Measurements from ENCODE around the gene REXO4. TPM values are rescaled to one million over a fixed set of nuclear protein-coding genes. Genes with fewer than 3 reads are reported as not detected.
"Not testable (repeated sequence)": the region's sequence is repeated elsewhere in the genome, so short reads cannot be mapped to it uniquely, and the experiment has no call there.

The REXO4 gene
- total RNA-seq, 4 donors from 2014 or later = 15.6 to 37.1 (median 19.4) TPM

DNA sequence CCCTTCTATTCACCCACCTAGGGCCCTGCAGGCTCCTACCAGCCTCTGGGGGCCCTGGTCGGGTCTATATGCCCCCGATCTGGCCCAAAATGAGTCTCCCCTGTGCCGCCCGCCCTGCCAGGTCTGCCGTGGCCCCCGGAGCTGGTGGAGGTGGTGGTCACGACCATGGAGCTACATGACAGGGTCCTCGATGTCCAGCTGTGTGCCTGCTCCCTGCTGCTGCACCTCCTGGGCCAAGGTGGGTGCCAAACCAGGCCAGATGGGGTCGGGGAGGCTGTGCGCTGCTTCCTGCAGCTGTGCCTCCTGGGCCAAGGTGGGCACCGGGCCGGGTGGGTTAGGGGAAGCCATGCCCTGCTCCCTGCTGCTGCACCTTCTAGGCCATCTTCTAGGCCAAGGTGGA, 17.5 kb downstream of the REXO4 start:
- Histone ChIP-seq H3K27ac (no peak overlapping the region), H3K27me3 (no peaks in the 10 kb centered on the region)
- no peak for DNase-seq

DNA sequence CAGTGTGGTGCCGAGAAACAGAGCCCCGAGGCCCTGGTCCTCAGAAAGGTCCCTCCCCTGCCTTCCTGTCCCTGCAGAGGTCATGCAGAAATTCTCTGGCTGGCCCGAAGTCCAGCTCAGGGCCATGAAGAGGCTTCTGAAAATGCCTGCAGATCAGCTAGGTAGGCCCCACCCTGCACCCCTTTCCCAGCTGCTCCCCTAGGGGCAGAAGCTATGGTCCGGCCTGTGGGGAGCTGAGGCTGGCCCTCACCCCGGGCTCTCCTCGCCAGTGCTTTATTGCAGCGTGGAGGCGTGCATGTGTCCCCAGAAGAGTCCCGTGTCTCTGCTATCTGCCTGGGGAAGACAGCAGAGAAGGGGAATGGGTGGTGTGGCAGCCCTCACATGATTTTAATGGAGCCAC, 19.9 kb downstream of the REXO4 start:
- Histone ChIP-seq H3K36me3 (peaks cover 0 to 4% (median 0%) of the 10 kb centered on the region in 3 donors), H3K4me1 (no peaks in the 10 kb centered on the region), H3K27me3 (no peaks in the 10 kb centered on the region), H3K27ac (no peak overlapping the region), H3K9me3 (no peaks in the 10 kb centered on the region), H3K4me3 (no peak overlapping the region)
- no peak for TF ChIP-seq CTCF (IDR thresholded peaks at IDR 0.05)
- no peak for TF ChIP-seq POLR2A (IDR thresholded peaks at IDR 0.05)
- no peak for DNase-seq

More for the DNA sequence above, 17.5 kb downstream of the REXO4 start:
- Histone ChIP-seq H3K4me1 (no peaks in the 10 kb centered on the region), H3K4me3 (no peak overlapping the region), H3K36me3 (peaks cover 0 to 14% (median 0%) of the 10 kb centered on the region in 3 donors), H3K9me3 (no peaks in the 10 kb centered on the region)
- no peak for TF ChIP-seq CTCF (IDR thresholded peaks at IDR 0.05)
- TF ChIP-seq POLR2A (IDR thresholded peaks at IDR 0.05) = no peak

- H3K27ac ChIP-seq = no peak overlapping the region
- TF ChIP-seq CTCF (IDR thresholded peaks at IDR 0.05) (no peak), POLR2A (IDR thresholded peaks at IDR 0.05) (no peak)
- H3K4me3 ChIP-seq = no peak overlapping the region
- no peaks in the 10 kb centered on the region for H3K4me1 ChIP-seq
- no peaks in the 10 kb centered on the region for H3K27me3 ChIP-seq
- no peak for DNase-seq
- H3K9me3 ChIP-seq = no peaks in the 10 kb centered on the region
- peaks cover 0 to 4% (median 0%) of the 10 kb centered on the region in 3 donors for H3K36me3 ChIP-seq
These were observed 20.4 kb downstream of the REXO4 start for GRCh38 chr9:133397370-133397769.

GRCh38 chr9:133396952-133397351, 20.9 kb downstream of the REXO4 start:
- no peaks in the 10 kb centered on the region for H3K4me1 ChIP-seq
- no peaks in the 10 kb centered on the region for H3K9me3 ChIP-seq
- H3K27me3 ChIP-seq = no peaks in the 10 kb centered on the region
- no peak overlapping the region for H3K27ac ChIP-seq
- TF ChIP-seq CTCF (IDR thresholded peaks at IDR 0.05) (peak in 1 of 6 experiments; percentile 16), POLR2A (IDR thresholded peaks at IDR 0.05) (no peak)
- DNase-seq = no peak
- peaks cover 0 to under 1% (median 0%) of the 10 kb centered on the region in 3 donors for H3K36me3 ChIP-seq
- no peak overlapping the region for H3K4me3 ChIP-seq

- DNase-seq = no peak
- Histone ChIP-seq H3K9me3 (no peaks in the 10 kb centered on the region), H3K27me3 (no peaks in the 10 kb centered on the region), H3K4me3 (no peak overlapping the region), H3K27ac (no peak overlapping the region), H3K4me1 (no peaks in the 10 kb centered on the region), H3K36me3 (no peaks in the 10 kb centered on the region)
- TF ChIP-seq POLR2A (IDR thresholded peaks at IDR 0.05) = no peak
- TF ChIP-seq CTCF (IDR thresholded peaks at IDR 0.05) = no peak
These were observed 23.0 kb downstream of the REXO4 start for GRCh38 chr9:133394687-133395271.

DNA sequence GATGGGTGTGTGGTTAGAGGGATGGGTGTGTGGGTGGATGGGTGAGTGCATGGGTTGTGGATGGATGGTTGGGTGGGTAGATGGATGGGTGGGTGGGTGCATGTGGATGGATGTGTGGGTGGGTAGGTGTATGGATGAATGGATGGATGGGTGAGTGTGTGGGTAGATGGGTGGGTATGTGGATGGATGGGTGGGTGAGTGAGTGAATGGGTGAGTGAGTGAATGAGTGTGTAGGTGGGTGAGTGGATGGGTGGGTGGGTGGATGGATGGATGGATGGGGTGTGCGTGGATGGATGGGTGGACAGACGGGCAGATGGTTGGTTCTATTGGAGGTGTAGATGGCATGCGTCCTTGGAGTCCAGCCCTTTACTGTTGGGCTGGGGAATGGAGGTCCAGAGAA, 24.4 kb downstream of the REXO4 start:
- H3K4me3 ChIP-seq = no peak overlapping the region
- H3K27ac ChIP-seq = no peak overlapping the region
- no peaks in the 10 kb centered on the region for H3K4me1 ChIP-seq
- H3K27me3 ChIP-seq = no peaks in the 10 kb centered on the region
- no peaks in the 10 kb centered on the region for H3K9me3 ChIP-seq
- H3K36me3 ChIP-seq = no peaks in the 10 kb centered on the region
- DNase-seq = no peak
- TF ChIP-seq POLR2A (IDR thresholded peaks at IDR 0.05) = no peak
- TF ChIP-seq CTCF (IDR thresholded peaks at IDR 0.05) = no peak

DNA sequence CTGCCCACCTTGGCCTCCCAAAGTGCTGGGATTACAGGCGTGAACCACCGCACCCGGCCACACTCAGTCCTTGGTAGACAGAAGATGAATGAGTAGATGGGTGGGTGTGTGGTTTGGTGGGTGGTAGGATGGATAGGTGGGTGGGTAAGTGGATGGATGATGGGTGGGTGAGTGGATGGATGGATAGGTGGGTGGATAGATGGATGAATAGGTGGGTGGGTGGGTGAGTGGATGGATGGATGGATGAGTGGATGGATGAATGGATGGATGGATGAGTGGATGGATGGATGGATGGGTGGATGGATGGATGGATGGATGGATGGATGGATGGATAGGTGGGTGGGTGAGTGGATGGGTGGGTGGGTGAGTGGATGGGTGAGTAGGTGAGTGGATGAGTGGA, 25.5 kb downstream of the REXO4 start:
- not testable (repeated sequence) for DNase-seq, H3K4me3 ChIP-seq, H3K9me3 ChIP-seq, H3K27ac ChIP-seq, H3K4me1 ChIP-seq, H3K27me3 ChIP-seq, H3K36me3 ChIP-seq

- not testable (repeated sequence) for H3K36me3 ChIP-seq, H3K27ac ChIP-seq, H3K27me3 ChIP-seq, H3K9me3 ChIP-seq, H3K4me3 ChIP-seq, H3K4me1 ChIP-seq, DNase-seq
These were observed 26.4 kb downstream of the REXO4 start for GRCh38 chr9:133391449-133391848.
